HT-29 (cell line): ENCODE measurements around the gene IFFO2. TPM values are rescaled to one million over a fixed set of nuclear protein-coding genes. Genes with fewer than 3 reads are reported as not detected.

Experiments
- DNase-seq: peaks from one replicate; pipeline ENCODE4 v3.0.0-alpha.2; 2015; ENCODE audit warnings: low spot score
- total RNA-seq: library from RNA; depleted of rRNA; stranded (reverse); fragments of >200 nt; shearing (Covaris generic); gene quantifications from 2 replicates; pipeline ENCODE4 v1.2.3, GENCODE V29; 2014

IFFO2 gene
- total RNA-seq, 1 experiment from 2014 or later = 101 TPM

DNA sequence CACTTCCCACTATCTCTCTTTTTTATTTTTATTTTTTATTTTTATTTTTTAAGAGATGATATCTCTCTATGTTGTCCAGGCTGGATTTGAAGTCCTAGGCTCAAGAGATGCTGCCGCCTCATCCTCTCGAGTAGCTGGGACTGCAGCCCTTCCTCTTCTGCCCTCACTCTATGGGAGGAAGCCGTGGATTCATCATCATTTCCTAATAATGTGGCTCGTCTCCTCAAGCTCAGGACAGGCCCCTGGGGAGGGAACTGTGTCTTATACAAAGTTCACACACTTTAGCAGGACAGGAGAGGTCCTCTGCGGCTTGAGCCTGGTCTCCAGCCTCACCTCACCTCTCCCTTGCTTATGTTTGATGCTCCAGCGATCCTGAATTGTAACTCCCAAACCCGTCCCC is 16.5 kb upstream of the IFFO2 start:
- DNase-seq = no peak

DNA sequence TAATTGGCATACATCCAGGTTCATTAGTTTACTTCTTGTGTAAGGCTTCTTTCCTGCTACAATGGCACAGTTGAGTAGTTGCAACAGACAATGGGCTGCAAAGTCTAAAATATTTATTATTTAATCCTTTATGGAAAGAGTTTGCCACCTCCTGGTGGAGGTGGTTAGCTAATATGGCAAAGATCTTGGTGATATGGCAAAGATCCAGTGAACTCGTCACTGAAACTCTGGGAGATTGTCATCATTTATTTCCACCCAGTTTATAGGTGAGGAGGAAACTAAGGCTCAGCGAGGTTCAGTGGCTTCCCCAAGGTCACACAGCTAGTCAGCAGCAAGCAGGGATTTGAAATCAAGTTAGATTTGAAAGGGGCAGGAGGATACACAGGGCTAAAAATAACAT is 16.1 kb upstream of the IFFO2 start:
- DNase-seq = peak; percentile 72

- no peak for DNase-seq
These were observed 14.3 kb upstream of the IFFO2 start for GRCh38 chr1:18970762-18971161.

DNA sequence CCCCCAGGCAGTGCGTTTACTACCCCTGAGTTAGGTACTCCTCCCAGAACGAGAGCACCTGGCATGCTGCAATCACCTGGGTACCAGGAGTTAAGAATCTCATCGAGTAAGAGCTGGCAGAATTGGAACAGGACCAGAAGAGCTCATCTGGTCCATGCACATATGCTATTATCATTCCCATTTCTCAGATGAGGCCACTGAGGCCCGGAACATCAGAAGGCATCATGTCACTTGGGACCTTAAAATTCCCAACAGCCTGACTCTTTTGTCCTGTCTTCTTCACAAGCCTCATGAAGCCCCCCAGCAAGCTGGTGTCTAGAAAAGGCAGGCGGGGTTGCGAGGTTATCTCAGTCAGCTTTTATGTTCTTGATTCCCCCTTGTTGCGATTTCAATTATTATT is 13.9 kb upstream of the IFFO2 start:
- DNase-seq = no peak

GRCh38 chr1:18967066-18967690 is 10.7 kb upstream of the IFFO2 start:
- DNase-seq = no peak

DNA sequence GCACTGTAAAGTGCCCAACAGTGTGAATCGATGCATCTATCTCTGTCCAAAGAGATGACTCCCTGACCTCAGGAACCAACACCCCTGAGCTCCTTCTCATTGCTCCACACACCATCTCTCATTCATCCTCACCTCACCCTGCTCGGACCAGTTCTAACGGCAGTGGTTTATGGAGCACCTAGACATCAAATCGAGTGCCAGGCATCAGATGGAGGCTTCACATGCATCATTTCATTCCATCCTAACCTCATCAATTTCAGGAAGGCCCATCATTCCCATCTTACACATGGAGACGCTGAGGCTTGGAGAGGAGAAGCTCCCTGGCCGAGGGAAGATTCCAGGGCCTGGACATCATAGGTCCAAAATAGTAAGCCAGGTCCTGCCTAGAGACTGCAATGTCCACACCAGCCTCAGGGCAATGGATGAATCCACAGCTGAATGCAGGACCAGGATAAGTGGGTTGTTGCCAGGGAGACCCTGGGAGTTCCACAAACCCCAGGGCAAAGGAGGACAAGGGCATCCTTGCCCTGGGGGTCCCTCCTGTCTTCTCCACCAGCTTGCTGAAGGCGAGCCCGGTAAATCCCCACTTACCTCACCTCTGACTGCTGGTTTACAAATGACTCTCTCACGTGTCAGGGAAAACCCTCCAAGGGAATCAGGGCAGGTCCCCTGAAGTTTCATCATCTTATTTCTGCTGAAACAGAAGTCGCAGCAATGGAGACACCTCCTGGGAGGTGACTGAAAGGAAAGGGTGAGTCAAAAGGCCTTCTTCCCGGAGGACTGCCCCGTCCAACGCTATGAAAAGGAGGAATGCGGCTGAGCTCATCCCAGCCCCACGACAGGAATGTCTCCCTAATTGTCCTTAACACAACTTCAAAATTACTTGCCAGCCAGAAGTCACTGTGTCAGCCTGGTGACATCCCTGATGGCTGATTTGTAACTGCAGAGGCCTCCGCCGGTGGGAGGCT is 9.0 kb upstream of the IFFO2 start:
- DNase-seq = no peak

- no peak for DNase-seq
These were observed 7.5 kb upstream of the IFFO2 start for GRCh38 chr1:18963968-18964367.

GRCh38 chr1:18962855-18963737 is 6.6 kb upstream of the IFFO2 start:
- DNase-seq = no peak

- no peak for DNase-seq
These were observed 5.7 kb upstream of the IFFO2 start for GRCh38 chr1:18962121-18962721.

GRCh38 chr1:18960821-18961220 is 4.3 kb upstream of the IFFO2 start:
- DNase-seq = no peak

DNA sequence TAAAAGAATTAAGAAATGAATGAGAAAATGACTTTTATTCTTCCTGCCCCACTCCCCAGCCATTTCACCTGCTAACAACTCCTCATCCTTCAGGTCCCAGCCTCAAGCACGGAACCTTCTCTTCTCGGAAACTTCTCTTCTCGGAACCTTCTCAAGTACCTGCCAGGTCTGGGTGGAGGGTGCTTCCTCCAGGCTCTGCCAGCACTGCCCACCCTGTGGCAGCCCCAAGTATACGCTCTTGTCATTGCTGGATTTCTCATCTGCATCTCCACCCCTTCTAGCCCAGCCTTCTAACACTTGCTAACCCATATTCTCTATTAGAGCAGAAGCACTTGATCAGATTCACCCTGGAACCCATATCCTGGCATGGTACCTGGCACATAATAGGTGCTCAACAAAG is 3.9 kb upstream of the IFFO2 start:
- no peak for DNase-seq

- DNase-seq = no peak
These were observed 3.1 kb upstream of the IFFO2 start for GRCh38 chr1:18959591-18959990.

DNA sequence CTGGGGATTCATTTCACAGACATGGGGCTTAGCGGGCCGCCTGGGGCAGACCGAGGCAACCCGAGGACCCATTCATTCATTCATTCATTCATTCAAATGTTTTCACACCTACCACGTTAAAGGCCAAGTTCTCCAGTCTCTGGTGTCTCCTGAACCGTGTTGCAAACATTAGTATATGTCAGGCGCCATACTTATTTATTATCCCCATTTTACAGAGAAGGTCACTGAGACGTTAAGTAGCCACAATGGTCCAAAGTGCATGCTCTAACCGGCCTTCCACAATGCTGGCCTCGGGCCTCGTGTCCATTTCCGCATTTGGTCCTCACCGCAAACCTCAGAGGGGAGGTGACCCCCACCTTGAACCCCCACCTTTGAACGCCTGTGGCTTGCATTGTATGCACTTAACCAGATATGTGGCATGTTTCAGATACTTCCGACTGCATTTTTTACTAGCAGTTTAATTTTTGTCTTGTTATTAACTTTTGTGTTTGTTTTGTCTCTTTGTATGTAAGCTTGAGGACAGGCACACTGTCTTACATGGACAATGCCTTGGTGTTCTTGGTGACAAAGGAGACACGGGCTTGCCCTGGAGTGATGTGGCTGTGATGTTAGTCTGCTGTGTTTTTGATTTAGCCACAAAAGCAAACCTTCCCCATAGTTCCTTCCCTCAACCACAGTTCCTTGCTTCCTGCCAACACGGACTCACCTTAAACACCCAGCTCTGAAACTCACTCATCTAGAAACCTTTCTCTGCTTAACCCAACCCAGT is 1.2 kb upstream of the IFFO2 start:
- DNase-seq = no peak

DNA sequence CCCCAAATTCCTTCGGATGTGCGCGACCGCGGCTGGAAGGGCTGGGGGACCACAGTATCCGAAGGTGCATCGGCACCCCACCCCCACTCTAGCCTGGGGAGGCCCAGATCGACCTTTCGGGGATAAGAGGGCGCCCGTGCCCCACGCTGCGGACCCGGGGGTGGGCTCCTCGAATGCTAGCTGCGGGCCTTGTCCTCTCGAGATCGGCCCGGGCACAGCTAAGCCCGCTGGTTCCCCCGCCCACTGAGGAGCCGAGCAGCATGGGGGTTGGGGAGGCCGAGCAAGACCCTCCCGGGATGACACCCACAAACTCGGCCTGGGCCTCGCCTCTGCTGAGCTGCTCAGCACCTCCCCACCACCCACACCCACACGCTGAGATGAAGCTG is 653 bp upstream of the IFFO2 start:
- no peak for DNase-seq

GRCh38 chr1:18955441-18956192 is 859 bp downstream of the IFFO2 start:
- peak; percentile 52 for DNase-seq

GRCh38 chr1:18955131-18955440 is 1.4 kb downstream of the IFFO2 start:
- DNase-seq = peak; percentile 46

DNA sequence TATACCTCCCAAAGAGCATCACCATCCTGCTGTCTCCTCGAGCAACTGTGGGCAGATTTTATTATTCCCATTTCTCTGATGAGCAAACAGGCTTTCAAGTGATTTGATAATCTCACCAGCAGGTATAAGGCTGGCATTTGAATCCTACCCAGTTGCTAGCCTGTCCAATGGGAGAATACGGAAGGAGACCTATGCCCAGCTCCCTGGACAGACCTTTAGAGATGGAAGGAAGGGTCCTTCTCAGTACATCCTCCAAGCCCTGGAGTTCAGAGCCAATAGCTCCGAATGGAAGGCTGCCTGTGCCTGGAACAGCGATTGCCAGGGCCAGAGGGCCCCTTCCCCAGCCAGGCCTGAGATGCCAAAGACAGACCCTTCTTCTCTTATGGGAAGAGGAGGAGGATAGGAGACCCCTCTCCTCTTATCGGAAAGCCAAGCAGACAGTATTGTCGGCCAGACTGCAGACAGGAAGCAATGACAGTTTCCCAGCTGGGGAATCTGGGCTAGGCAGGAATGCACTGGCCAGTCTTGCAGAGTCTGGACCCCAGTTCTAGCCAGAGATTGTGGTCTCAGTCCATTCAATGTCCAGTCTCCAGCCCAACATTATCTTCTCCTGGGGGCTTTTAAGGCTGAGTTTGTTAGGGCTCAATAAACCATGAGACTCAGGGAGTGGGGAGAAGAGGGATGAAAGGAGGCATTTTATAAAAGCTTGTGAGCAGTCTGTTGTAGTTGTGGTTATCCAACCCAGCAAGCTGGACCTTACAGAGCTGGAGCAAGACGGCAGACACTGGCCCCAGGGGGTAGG is 2.0 kb downstream of the IFFO2 start:
- peak; percentile 56 for DNase-seq

GRCh38 chr1:18953731-18954231 is 2.7 kb downstream of the IFFO2 start:
- DNase-seq = peak; percentile 65

- peak; percentile 54 for DNase-seq
These were observed 4.6 kb downstream of the IFFO2 start for GRCh38 chr1:18951818-18952391.
